Omental fat pad (tissue), 4 donors: ENCODE results near the gene VAPB. TPM values are rescaled to one million over a fixed set of nuclear protein-coding genes. Genes with fewer than 3 reads are reported as not detected.
"Not testable (repeated sequence)": the region's sequence is repeated elsewhere in the genome, so short reads cannot be mapped to it uniquely, and the experiment has no call there.

Experiments
- ATAC-seq: fragments of 150-250 bp; one replicate; pipeline ENCODE4 v1.9.1; 2016; ENCODE audit warnings: mild to moderate bottlenecking, moderate library complexity; ENCODE audit not compliant: low FRiP score
- DNase-seq: peaks from one replicate; pipeline ENCODE4 v3.0.0-alpha.2; 2019; ENCODE audit warnings: low spot score
- total RNA-seq, 4 donors: library from RNA; depleted of rRNA; stranded (reverse); fragments of >200 nt; gene quantifications; one replicate each; pipeline ENCODE4 v1.1.0, GENCODE V29; 2016
- TF ChIP-seq, protein P1 (sequence below), 3 donors: fragments of 450-650 bp; IDR thresholded peaks; one replicate each; pipeline ENCODE4 v1.5.1; 2016 to 2017; ENCODE audit warnings: antibody characterized with exemption in 3 of 3, mild to moderate bottlenecking in 3 of 3, moderate library complexity in 2 of 3

Gene VAPB
- total RNA-seq, 4 donors from 2014 or later = 21.4 to 26.8 (median 23.6) TPM

- ATAC-seq (no peak), DNase-seq (no peak)
- TF ChIP-seq, protein P1, sequence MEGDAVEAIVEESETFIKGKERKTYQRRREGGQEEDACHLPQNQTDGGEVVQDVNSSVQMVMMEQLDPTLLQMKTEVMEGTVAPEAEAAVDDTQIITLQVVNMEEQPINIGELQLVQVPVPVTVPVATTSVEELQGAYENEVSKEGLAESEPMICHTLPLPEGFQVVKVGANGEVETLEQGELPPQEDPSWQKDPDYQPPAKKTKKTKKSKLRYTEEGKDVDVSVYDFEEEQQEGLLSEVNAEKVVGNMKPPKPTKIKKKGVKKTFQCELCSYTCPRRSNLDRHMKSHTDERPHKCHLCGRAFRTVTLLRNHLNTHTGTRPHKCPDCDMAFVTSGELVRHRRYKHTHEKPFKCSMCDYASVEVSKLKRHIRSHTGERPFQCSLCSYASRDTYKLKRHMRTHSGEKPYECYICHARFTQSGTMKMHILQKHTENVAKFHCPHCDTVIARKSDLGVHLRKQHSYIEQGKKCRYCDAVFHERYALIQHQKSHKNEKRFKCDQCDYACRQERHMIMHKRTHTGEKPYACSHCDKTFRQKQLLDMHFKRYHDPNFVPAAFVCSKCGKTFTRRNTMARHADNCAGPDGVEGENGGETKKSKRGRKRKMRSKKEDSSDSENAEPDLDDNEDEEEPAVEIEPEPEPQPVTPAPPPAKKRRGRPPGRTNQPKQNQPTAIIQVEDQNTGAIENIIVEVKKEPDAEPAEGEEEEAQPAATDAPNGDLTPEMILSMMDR (IDR thresholded peaks at IDR 0.05) = no peak
Observed at GRCh38 chr20:58417438-58417837, 28.4 kb downstream of the VAPB start.

DNA sequence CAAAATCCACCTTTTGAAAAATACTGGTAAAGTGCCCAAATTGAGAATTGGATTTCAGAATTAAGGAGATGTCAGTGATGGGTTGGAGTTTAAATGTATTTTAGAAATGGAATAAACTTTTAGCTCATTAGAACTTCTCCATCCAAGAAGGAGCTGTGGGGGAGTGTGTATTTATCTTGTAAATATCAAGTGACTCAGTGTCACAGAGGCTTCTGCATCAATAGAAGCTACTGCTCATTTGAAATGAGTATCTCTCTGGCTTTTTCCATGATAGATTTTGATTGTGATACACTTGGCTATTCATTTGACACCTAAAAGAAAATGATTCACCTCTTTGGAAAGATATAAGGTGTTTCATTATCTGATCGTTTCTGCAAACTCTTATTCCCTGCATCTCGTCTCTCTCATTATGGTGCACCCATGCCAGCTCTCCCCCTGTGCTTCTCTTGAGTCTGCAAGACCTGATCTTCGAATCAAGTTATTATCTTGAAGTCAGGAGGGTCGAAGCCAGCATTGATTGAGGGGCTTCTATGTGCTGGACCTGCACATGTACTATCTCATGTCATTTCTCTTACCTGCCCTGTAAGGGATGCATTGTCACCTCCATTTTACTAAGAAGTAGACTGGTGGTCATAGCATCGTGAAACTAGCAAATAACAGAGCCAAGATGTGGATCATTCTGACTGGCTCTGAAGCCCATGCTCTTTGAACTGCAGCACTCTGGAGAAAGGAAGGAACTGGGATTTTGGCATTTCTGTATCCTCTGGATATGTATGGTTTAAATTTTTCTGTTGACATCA, 30.1 kb downstream of the VAPB start:
- DNase-seq (no peak), ATAC-seq (no peak)
- TF ChIP-seq, protein P1 (IDR thresholded peaks at IDR 0.05) = no peak

GRCh38 chr20:58420798-58421496, 31.9 kb downstream of the VAPB start:
- TF ChIP-seq, protein P1 (IDR thresholded peaks at IDR 0.05) = no peak
- DNase-seq = no peak
- ATAC-seq = no peak

DNA sequence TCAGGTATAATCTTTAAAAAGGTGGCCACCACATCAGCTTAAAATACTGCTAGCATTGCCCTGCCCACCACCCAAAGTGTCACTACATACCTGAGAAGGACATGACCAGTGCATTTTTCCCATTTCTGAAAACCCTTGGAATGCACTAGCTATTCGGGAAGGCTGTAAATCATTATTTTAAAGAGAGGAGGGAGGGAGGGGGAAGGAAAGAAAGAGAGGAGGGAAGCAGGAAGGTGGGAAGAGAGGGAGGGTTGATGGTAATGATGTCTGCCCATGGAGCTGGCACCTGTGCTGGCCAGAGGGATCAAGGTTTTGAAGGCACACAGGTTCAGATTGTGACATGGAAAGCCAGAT, 32.4 kb downstream of the VAPB start:
- TF ChIP-seq, protein P1 (IDR thresholded peaks at IDR 0.05) = no peak
- ATAC-seq = no peak
- DNase-seq = no peak

DNA sequence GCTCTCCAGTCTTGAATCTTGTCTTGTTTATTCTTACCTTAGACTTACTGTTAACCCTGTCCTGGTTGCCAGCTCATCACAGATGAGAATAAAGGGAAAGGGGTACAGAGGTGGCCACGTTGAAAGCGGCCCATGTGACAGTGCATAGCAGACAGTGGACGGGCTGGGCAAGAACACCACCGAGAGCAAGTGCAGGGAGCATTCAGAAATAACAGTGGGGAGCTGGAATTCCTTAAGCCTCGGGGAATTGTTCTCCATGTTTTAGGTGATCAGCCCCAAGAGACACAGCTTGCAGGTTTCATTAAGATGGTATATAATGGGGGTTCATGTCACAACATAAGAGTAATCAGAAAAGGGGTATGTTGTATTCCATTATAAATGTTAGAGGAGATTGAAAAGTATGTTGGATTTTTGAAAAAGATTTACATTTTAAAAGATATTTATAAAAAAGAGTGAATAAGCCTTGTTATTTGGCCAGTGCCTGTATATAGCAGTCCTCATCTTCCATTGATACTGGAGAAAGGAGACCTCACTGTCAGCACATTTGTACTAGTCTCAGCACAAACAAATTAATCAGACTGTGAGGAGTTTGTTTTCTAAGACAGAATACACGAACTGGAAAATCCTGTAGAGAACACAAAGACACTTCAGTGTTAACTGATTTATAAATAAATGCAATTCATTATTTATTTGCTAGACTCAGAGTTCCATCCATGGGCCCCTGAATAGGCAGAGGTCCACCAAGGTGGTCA, 35.4 kb downstream of the VAPB start:
- DNase-seq = no peak
- ATAC-seq = no peak
- TF ChIP-seq, protein P1 (IDR thresholded peaks at IDR 0.05) = no peak

DNA sequence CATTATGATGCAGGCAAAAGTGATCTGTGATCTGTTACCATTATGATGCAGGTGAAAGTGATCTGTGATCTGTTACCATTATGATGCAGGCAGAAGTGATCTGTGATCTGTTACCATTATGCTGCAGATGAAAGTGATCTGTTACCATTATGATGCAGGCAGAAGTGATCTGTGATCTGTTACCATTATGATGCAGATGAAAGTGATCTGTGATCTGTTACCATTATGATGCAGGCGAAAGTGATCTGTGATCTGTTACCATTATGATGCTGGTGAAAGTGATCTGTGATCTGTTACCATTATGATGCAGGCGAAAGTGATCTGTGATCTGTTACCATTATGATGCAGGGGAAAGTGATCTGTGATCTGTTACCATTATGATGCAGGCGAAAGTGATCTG, 38.5 kb downstream of the VAPB start:
- not testable (repeated sequence) for ATAC-seq, DNase-seq

- ATAC-seq = no peak
Observed at GRCh38 chr20:58428364-58428763, 39.3 kb downstream of the VAPB start.

More at GRCh38 chr20:58428364-58428763, 39.3 kb downstream of the VAPB start:
- TF ChIP-seq, protein P1 (IDR thresholded peaks at IDR 0.05) = no peak
- no peak for DNase-seq
